GM12891 (cell line): ENCODE data around the gene PQBP1. TPM values are rescaled to one million over a fixed set of nuclear protein-coding genes. Genes with fewer than 3 reads are reported as not detected.
A peak's percentile ranks its signal among the peaks of the same experiment; 100 is the strongest.
"Not testable (repeated sequence)": the region's sequence is repeated elsewhere in the genome, so short reads cannot be mapped to it uniquely, and the experiment has no call there.

Experiments
- DNase-seq: peaks from one replicate; pipeline ENCODE4 v3.0.0; 2011; ENCODE audit warnings: low spot score; ENCODE audit not compliant: insufficient read length
- FAIRE-seq: peaks from 2 replicates; lab custom pipeline; 2011; peaks lifted over from hg19 to GRCh38; lab: Jason Lieb, UNC
- PAX5 ChIP-seq: IDR thresholded peaks from 2 replicates; pipeline ENCODE4 v1.6.1; 2011; ENCODE audit warnings: low read length, moderate library complexity, mild to moderate bottlenecking; ENCODE audit not compliant: insufficient read depth, severe bottlenecking
- POLR2A ChIP-seq: IDR thresholded peaks from 2 replicates; pipeline ENCODE4 v1.6.1; 2011; ENCODE audit warnings: low read depth, low read length, control low read depth
- POLR2AphosphoS5 ChIP-seq: IDR thresholded peaks from 2 replicates; pipeline ENCODE4 v1.6.1; 2011; ENCODE audit warnings: low read depth, low read length, control low read depth
- POU2F2 ChIP-seq: IDR thresholded peaks from 2 replicates; pipeline ENCODE4 v1.6.1; 2011; ENCODE audit warnings: low read depth, mild to moderate bottlenecking, control low read depth, low read length, moderate library complexity
- SPI1 ChIP-seq: IDR thresholded peaks from 2 replicates; pipeline ENCODE4 v1.6.1; 2011; ENCODE audit warnings: low read depth, low read length, control low read depth
- TAF1 ChIP-seq: IDR thresholded peaks from 2 replicates; pipeline ENCODE4 v1.6.1; 2011; ENCODE audit warnings: low read depth, low read length, control low read depth
- polyA plus RNA-seq: library from polyadenylated mRNA; unstranded; fragments of >200 nt; gene quantifications from one replicate; pipeline ENCODE4 v1.2.1, GENCODE V29; 2012; ENCODE audit warnings: low read depth, missing spikeins, inconsistent platforms; ENCODE audit not compliant: missing spikeins

PQBP1 gene
- 77.8 TPM for polyA plus RNA-seq

GRCh38 chrX:48897625-48898306 is at the start of gene PQBP1, which contains the start of gene TIMM17B:
Gene PQBP1 (plus strand): TSS chrX:48897930. CDS start chrX:48898510, 580 bp downstream.
Gene TIMM17B (minus strand): TSS chrX:48897768. CDS start chrX:48897749, 19 bp downstream.
- DNase-seq, result peak; percentile 66
- peak; percentile 100 for FAIRE-seq
- TF ChIP-seq POU2F2, result no peak
- TF ChIP-seq TAF1, result 0 out of 2 replicates have a peak, but pooled peaks have one; percentile 33
- TF ChIP-seq POLR2AphosphoS5, result peak; percentile 64; the same call in 1 of the 2 replicates
- peak; percentile 55 for TF ChIP-seq SPI1
- TF ChIP-seq PAX5, result no peak
- TF ChIP-seq POLR2A, result peak; percentile 90

- no peak for TF ChIP-seq POLR2A
- TF ChIP-seq PAX5, result no peak
- TF ChIP-seq SPI1, result no peak
- TF ChIP-seq TAF1, result no peak
- TF ChIP-seq POLR2AphosphoS5, result no peak
- TF ChIP-seq POU2F2, result no peak
- no peak for FAIRE-seq
- no peak for DNase-seq
Measured at GRCh38 chrX:48848847-48849246, 48.9 kb upstream of the PQBP1 start.

- TF ChIP-seq SPI1, result no peak
- TF ChIP-seq POLR2A, result no peak
- no peak for TF ChIP-seq POU2F2
- no peak for TF ChIP-seq PAX5
- no peak for TF ChIP-seq POLR2AphosphoS5
- TF ChIP-seq TAF1, result no peak
- FAIRE-seq (no peak), DNase-seq (no peak)
Measured at GRCh38 chrX:48852857-48853256, 44.9 kb upstream of the PQBP1 start.

GRCh38 chrX:48853494-48853893 is 44.2 kb upstream of the PQBP1 start:
- not testable (repeated sequence) for FAIRE-seq, DNase-seq

GRCh38 chrX:48854121-48854804 is 43.5 kb upstream of the PQBP1 start:
- DNase-seq, FAIRE-seq: not testable (repeated sequence)

- FAIRE-seq (no peak), DNase-seq (no peak)
- TF ChIP-seq SPI1 (no peak), POU2F2 (no peak), POLR2AphosphoS5 (no peak), PAX5 (no peak), POLR2A (no peak), TAF1 (no peak)
Measured at GRCh38 chrX:48854898-48855297, 42.8 kb upstream of the PQBP1 start.

GRCh38 chrX:48864210-48864609 is 33.5 kb upstream of the PQBP1 start:
- FAIRE-seq, result no peak
- TF ChIP-seq POU2F2 (no peak), SPI1 (no peak), PAX5 (no peak), POLR2A (no peak)
- no peak for DNase-seq

- DNase-seq, FAIRE-seq: not testable (repeated sequence)
Measured at GRCh38 chrX:48872017-48872416, 25.7 kb upstream of the PQBP1 start.

GRCh38 chrX:48876944-48877343 is 20.8 kb upstream of the PQBP1 start:
- not testable (repeated sequence) for FAIRE-seq

GRCh38 chrX:48883729-48884128 is 14.0 kb upstream of the PQBP1 start:
- TF ChIP-seq POU2F2 (no peak), PAX5 (no peak), POLR2AphosphoS5 (no peak), SPI1 (no peak), TAF1 (no peak), POLR2A (no peak)
- DNase-seq (no peak), FAIRE-seq (no peak)

More at GRCh38 chrX:48876944-48877343, 20.8 kb upstream of the PQBP1 start:
- not testable (repeated sequence) for DNase-seq

GRCh38 chrX:48886586-48886985 is 11.1 kb upstream of the PQBP1 start:
- not testable (repeated sequence) for DNase-seq, FAIRE-seq
